ENCODE measurements around the gene SLC5A11. TPM values are rescaled to one million over a fixed set of nuclear protein-coding genes. Genes with fewer than 3 reads are reported as not detected.
A peak's percentile ranks its signal among the peaks of the same experiment; 100 is the strongest.

Gene SLC5A11
- total and polyA plus RNA-seq, 4 experiments from 2014 or later: 0.19 to 0.70 TPM; not detected in 2

GRCh38 chr16:24953306-24953705, 107.5 kb downstream of the SLC5A11 start:
- intact Hi-C loops (cut with micrococcal nuclease): no loop called here
- POLR2A ChIA-PET (ENCODE audit: partially characterized antibody): no interaction called here
- H3K27me3 Mint-ChIP-seq: no peaks in the 10 kb centered on the region

GRCh38 chr16:24953721-24954120, 108.0 kb downstream of the SLC5A11 start:
- H3K36me3 ChIP-seq (ENCODE audit: insufficient read depth, low read length): peaks cover 55% of the 10 kb centered on the region
- intact Hi-C loops (cut with micrococcal nuclease): no loop called here
- Mint-ChIP-seq H3K9me3 (no peaks in the 10 kb centered on the region), H3K4me1 (peaks cover 0 to 4% (median under 1%) of the 10 kb centered on the region in 4 donors), H3K27ac (no peak overlapping the region), H3K27me3 (no peaks in the 10 kb centered on the region), H3K36me3 (peaks cover 72 to 91% of the 10 kb centered on the region in 2 donors), H3K4me3 (no peak overlapping the region)
- no peak overlapping the region for H3K4me3 ChIP-seq (ENCODE audit: low read length in 2 of 2)
- CTCF ChIA-PET (ENCODE audit: partially characterized antibody): no interaction called here
- H3K4me1 ChIP-seq (ENCODE audit: insufficient read depth, low read length): no peaks in the 10 kb centered on the region
- no peak for DNase-seq
- no peaks in the 10 kb centered on the region for H3K27me3 ChIP-seq (ENCODE audit: insufficient read depth, low read length)
- no peaks in the 10 kb centered on the region for H3K9me3 ChIP-seq (ENCODE audit: control insufficient read depth in 1 of 2, low read length in 2 of 2)
- no peak overlapping the region for H3K27ac ChIP-seq (ENCODE audit: low read depth, low read length)
- POLR2A ChIA-PET (ENCODE audit: partially characterized antibody): no interaction called here

More at GRCh38 chr16:24953306-24953705, 107.5 kb downstream of the SLC5A11 start:
- Histone ChIP-seq H3K9me3 (ENCODE audit: control insufficient read depth in 1 of 2, low read length in 2 of 2) (no peaks in the 10 kb centered on the region), H3K4me3 (ENCODE audit: low read length in 2 of 2) (no peak overlapping the region), H3K27ac (ENCODE audit: low read depth, low read length) (no peak overlapping the region), H3K27me3 (ENCODE audit: insufficient read depth, low read length) (no peaks in the 10 kb centered on the region), H3K36me3 (ENCODE audit: insufficient read depth, low read length) (peaks cover 50% of the 10 kb centered on the region), H3K4me1 (ENCODE audit: insufficient read depth, low read length) (no peaks in the 10 kb centered on the region)
- Mint-ChIP-seq H3K4me3 (no peak overlapping the region), H3K36me3 (peaks cover 70 to 88% of the 10 kb centered on the region in 2 donors), H3K27ac (peak overlapping the region in 2 of 7 donors; percentile 42 to 44), H3K4me1 (peaks cover 0 to 4% (median under 1%) of the 10 kb centered on the region in 4 donors), H3K9me3 (no peaks in the 10 kb centered on the region)
- no peak for DNase-seq
- CTCF ChIA-PET (ENCODE audit: partially characterized antibody): no interaction called here

GRCh38 chr16:24954137-24954536, 108.4 kb downstream of the SLC5A11 start:
- H3K4me3 Mint-ChIP-seq: no peak overlapping the region
- no peak overlapping the region for H3K4me3 ChIP-seq (ENCODE audit: low read length in 2 of 2)
- no peaks in the 10 kb centered on the region for H3K9me3 Mint-ChIP-seq
- no peak for DNase-seq
- no peak overlapping the region for H3K27ac Mint-ChIP-seq
- intact Hi-C loops (cut with micrococcal nuclease): no loop called here
- H3K36me3 ChIP-seq (ENCODE audit: insufficient read depth, low read length): peaks cover 56% of the 10 kb centered on the region
- no peaks in the 10 kb centered on the region for H3K27me3 ChIP-seq (ENCODE audit: insufficient read depth, low read length)
- CTCF ChIA-PET (ENCODE audit: partially characterized antibody): interaction anchor here (0.9 kb wide), 1 partner anchor 13 kb away, joined by 3 read pairs; no protein-coding TSS in a partner anchor
- POLR2A ChIA-PET (ENCODE audit: partially characterized antibody): no interaction called here
- H3K27me3 Mint-ChIP-seq: no peaks in the 10 kb centered on the region
- no peaks in the 10 kb centered on the region for H3K4me1 ChIP-seq (ENCODE audit: insufficient read depth, low read length)
- H3K27ac ChIP-seq (ENCODE audit: low read depth, low read length): no peak overlapping the region
- H3K9me3 ChIP-seq (ENCODE audit: control insufficient read depth in 1 of 2, low read length in 2 of 2): no peaks in the 10 kb centered on the region
- H3K36me3 Mint-ChIP-seq: peaks cover 74 to 92% of the 10 kb centered on the region in 2 donors
- peaks cover 0 to 4% (median under 1%) of the 10 kb centered on the region in 4 donors for H3K4me1 Mint-ChIP-seq

- intact Hi-C loops (cut with micrococcal nuclease): no loop called here
- CTCF ChIA-PET (ENCODE audit: partially characterized antibody): no interaction called here
- H3K4me3 ChIP-seq (ENCODE audit: low read length in 2 of 2): no peak overlapping the region
- H3K27me3 ChIP-seq (ENCODE audit: insufficient read depth, low read length): no peaks in the 10 kb centered on the region
- peaks cover 0 to 4% (median under 1%) of the 10 kb centered on the region in 4 donors for H3K4me1 Mint-ChIP-seq
- no peaks in the 10 kb centered on the region for H3K9me3 Mint-ChIP-seq
- H3K9me3 ChIP-seq (ENCODE audit: control insufficient read depth in 1 of 2, low read length in 2 of 2): no peaks in the 10 kb centered on the region
- DNase-seq: no peak
- H3K4me3 Mint-ChIP-seq: no peak overlapping the region
- peaks cover 56% of the 10 kb centered on the region for H3K36me3 ChIP-seq (ENCODE audit: insufficient read depth, low read length)
- peaks cover 76 to 93% of the 10 kb centered on the region in 2 donors for H3K36me3 Mint-ChIP-seq
- H3K27ac ChIP-seq (ENCODE audit: low read depth, low read length): no peak overlapping the region
- no peaks in the 10 kb centered on the region for H3K27me3 Mint-ChIP-seq
- peak overlapping the region in 2 of 7 donors; percentile 19 to 57 for H3K27ac Mint-ChIP-seq
- no peaks in the 10 kb centered on the region for H3K4me1 ChIP-seq (ENCODE audit: insufficient read depth, low read length)
- POLR2A ChIA-PET (ENCODE audit: partially characterized antibody): no interaction called here
Observed at GRCh38 chr16:24955975-24956731, 110.4 kb downstream of the SLC5A11 start.

- ChIA-PET CTCF (ENCODE audit: partially characterized antibody) (no interaction called here), POLR2A (ENCODE audit: partially characterized antibody) (no interaction called here)
- H3K27ac Mint-ChIP-seq: peak overlapping the region in 1 of 7 donors; percentile 56
- intact Hi-C loops (cut with micrococcal nuclease): no loop called here
- H3K27me3 Mint-ChIP-seq: no peaks in the 10 kb centered on the region
- no peak overlapping the region for H3K4me3 ChIP-seq (ENCODE audit: low read length in 2 of 2)
- peaks cover 0 to 4% (median under 1%) of the 10 kb centered on the region in 4 donors for H3K4me1 Mint-ChIP-seq
- no peaks in the 10 kb centered on the region for H3K27me3 ChIP-seq (ENCODE audit: insufficient read depth, low read length)
- H3K36me3 Mint-ChIP-seq: peaks cover 75 to 89% of the 10 kb centered on the region in 2 donors
- peaks cover 0 to 6% (median 3%) of the 10 kb centered on the region in 8 donors for H3K9me3 Mint-ChIP-seq
- no peak overlapping the region for H3K27ac ChIP-seq (ENCODE audit: low read depth, low read length)
- no peak overlapping the region for H3K4me3 Mint-ChIP-seq
- no peaks in the 10 kb centered on the region for H3K4me1 ChIP-seq (ENCODE audit: insufficient read depth, low read length)
- DNase-seq: no peak
- peaks cover 53% of the 10 kb centered on the region for H3K36me3 ChIP-seq (ENCODE audit: insufficient read depth, low read length)
- H3K9me3 ChIP-seq (ENCODE audit: control insufficient read depth in 1 of 2, low read length in 2 of 2): no peaks in the 10 kb centered on the region
Observed at GRCh38 chr16:24957887-24958286, 112.1 kb downstream of the SLC5A11 start.

Other genes starting within 250 kb of the SLC5A11 start
- 100 to 1,000 TPM in 1 of 2 experiments, 10 to 100 TPM in 1; 99.3 to 103 TPM for gene TNRC6A, start 116.3 kb upstream of the SLC5A11 start, total RNA-seq
- 10 to 100 TPM in 1 of 2 donors, under 1 TPM in 1; 0.88 to 27.3 TPM for gene TNRC6A, start 116.3 kb upstream of the SLC5A11 start, polyA plus RNA-seq
- gene ARHGAP17, start 169.4 kb downstream of the SLC5A11 start, total RNA-seq: 10 to 100 TPM; 62.6 to 62.8 TPM
- gene ARHGAP17, start 169.4 kb downstream of the SLC5A11 start, polyA plus RNA-seq: 10 to 100 TPM; 12.0 to 35.0 TPM

Measured in CD4-positive, alpha-beta memory T cell (primary cell).